Measurements from ENCODE around the gene PLPP4. TPM values are rescaled to one million over a fixed set of nuclear protein-coding genes. Genes with fewer than 3 reads are reported as not detected.

The PLPP4 gene
- total and polyA plus RNA-seq, 11 donors = 0.29 TPM; not detected in 10

GRCh38 chr10:120462018-120462682, 5.1 kb downstream of the PLPP4 start:
- Histone ChIP-seq H3K4me3 (no peak overlapping the region), H3K27ac (no peak overlapping the region), H3K36me3 (no peaks in the 10 kb centered on the region), H3K4me1 (peaks cover 0 to 11% (median 4%) of the 10 kb centered on the region in 12 donors), H3K27me3 (peaks cover 12 to 51% (median 32%) of the 10 kb centered on the region in 9 donors), H3K9me3 (no peaks in the 10 kb centered on the region)
- 85 to 92% (median 87%) methylated on average over 8 of the region's 8 CpGs for WGBS, 4 donors
- TF ChIP-seq POLR2A (IDR thresholded peaks at IDR 0.05) = no peak
- no peak for TF ChIP-seq CTCF (IDR thresholded peaks at IDR 0.05)
- intact Hi-C loops (cut with DNase I) = no loop called here
- no peak for DNase-seq
- no peak for ATAC-seq

- Histone ChIP-seq H3K9me3 (no peaks in the 10 kb centered on the region), H3K4me1 (no peaks in the 10 kb centered on the region), H3K27me3 (peaks cover 0 to 21% (median 6%) of the 10 kb centered on the region in 9 donors), H3K36me3 (no peaks in the 10 kb centered on the region), H3K4me3 (no peak overlapping the region), H3K27ac (no peak overlapping the region)
- intact Hi-C loops (cut with DNase I) = no loop called here
- TF ChIP-seq CTCF (IDR thresholded peaks at IDR 0.05) (no peak), POLR2A (IDR thresholded peaks at IDR 0.05) (no peak)
- ATAC-seq = no peak
- DNase-seq = no peak
- 16 to 36% (median 23%) methylated on average over 2 of the region's 2 CpGs for WGBS, 4 donors
Measured at GRCh38 chr10:120465138-120465537, 8.1 kb downstream of the PLPP4 start.

- Histone ChIP-seq H3K4me3 (no peak overlapping the region), H3K27ac (no peak overlapping the region), H3K4me1 (no peaks in the 10 kb centered on the region), H3K36me3 (no peaks in the 10 kb centered on the region), H3K27me3 (peaks cover 0 to 14% (median 0%) of the 10 kb centered on the region in 9 donors), H3K9me3 (peaks cover 0 to 6% (median 0%) of the 10 kb centered on the region in 12 donors)
- intact Hi-C loops (cut with DNase I) = no loop called here
- TF ChIP-seq CTCF (IDR thresholded peaks at IDR 0.05) (no peak), POLR2A (IDR thresholded peaks at IDR 0.05) (no peak)
- ATAC-seq (no peak), DNase-seq (no peak)
- WGBS, 4 donors = 81 to 86% (median 83%) methylated on average over 2 of the region's 2 CpGs
Measured at GRCh38 chr10:120466006-120466405, 9.0 kb downstream of the PLPP4 start.

GRCh38 chr10:120473593-120473992, 16.6 kb downstream of the PLPP4 start:
- peaks cover 0 to 22% (median 2%) of the 10 kb centered on the region in 12 donors for H3K9me3 ChIP-seq
- no peaks in the 10 kb centered on the region for H3K4me1 ChIP-seq
- no peak overlapping the region for H3K4me3 ChIP-seq
- no peak for TF ChIP-seq POLR2A (IDR thresholded peaks at IDR 0.05)
- no peak for TF ChIP-seq CTCF (IDR thresholded peaks at IDR 0.05)
- intact Hi-C loops (cut with DNase I) = no loop called here
- peaks cover 0 to 5% (median 0%) of the 10 kb centered on the region in 9 donors for H3K27me3 ChIP-seq
- H3K36me3 ChIP-seq = no peaks in the 10 kb centered on the region
- WGBS, 4 donors = 40 to 45% (median 43%) methylated on average over 4 of the region's 4 CpGs
- ATAC-seq = no peak
- no peak overlapping the region for H3K27ac ChIP-seq
- DNase-seq = no peak
